Endothelial cell of umbilical vein (primary cell): ENCODE measurements around the gene TBC1D19.

Source experiments
- EZH2 ChIP-seq: IDR thresholded peaks from 2 replicates; pipeline ENCODE4 v1.6.1; 2012; ENCODE audit warnings: borderline replicate concordance, low read depth, mild to moderate bottlenecking, moderate library complexity, low read length, inconsistent platforms; ENCODE audit not compliant: severe bottlenecking
- GATA2 ChIP-seq: IDR thresholded peaks from 2 replicates; pipeline ENCODE4 v1.7.0; 2011; ENCODE audit warnings: low read depth, mild to moderate bottlenecking, moderate library complexity, mixed read lengths, low read length; ENCODE audit not compliant: insufficient read length, insufficient read depth
- MYC ChIP-seq: IDR thresholded peaks from one replicate; pipeline ENCODE4 v1.6.1; 2011; ENCODE audit warnings: mild to moderate bottlenecking, low read depth, low read length
- POLR2A ChIP-seq: IDR thresholded peaks from 2 replicates; pipeline ENCODE4 v1.6.1; 2012; ENCODE audit warnings: low read depth, mild to moderate bottlenecking, control low read depth, low read length
- TF ChIP-seq, protein P1 (sequence below), 2 donors: IDR thresholded peaks; 1 replicate in 1 of 2; 2 replicates in 1 of 2; pipeline ENCODE4 v1.5.1; 2011; ENCODE audit warnings: low read length in 2 of 2, mild to moderate bottlenecking in 2 of 2, moderate library complexity in 2 of 2, control low read depth in 1 of 2, inconsistent platforms in 1 of 2, low read depth in 1 of 2; ENCODE audit not compliant: insufficient read depth in 1 of 2; ENCODE audit errors: extremely low read depth in 1 of 2

DNA sequence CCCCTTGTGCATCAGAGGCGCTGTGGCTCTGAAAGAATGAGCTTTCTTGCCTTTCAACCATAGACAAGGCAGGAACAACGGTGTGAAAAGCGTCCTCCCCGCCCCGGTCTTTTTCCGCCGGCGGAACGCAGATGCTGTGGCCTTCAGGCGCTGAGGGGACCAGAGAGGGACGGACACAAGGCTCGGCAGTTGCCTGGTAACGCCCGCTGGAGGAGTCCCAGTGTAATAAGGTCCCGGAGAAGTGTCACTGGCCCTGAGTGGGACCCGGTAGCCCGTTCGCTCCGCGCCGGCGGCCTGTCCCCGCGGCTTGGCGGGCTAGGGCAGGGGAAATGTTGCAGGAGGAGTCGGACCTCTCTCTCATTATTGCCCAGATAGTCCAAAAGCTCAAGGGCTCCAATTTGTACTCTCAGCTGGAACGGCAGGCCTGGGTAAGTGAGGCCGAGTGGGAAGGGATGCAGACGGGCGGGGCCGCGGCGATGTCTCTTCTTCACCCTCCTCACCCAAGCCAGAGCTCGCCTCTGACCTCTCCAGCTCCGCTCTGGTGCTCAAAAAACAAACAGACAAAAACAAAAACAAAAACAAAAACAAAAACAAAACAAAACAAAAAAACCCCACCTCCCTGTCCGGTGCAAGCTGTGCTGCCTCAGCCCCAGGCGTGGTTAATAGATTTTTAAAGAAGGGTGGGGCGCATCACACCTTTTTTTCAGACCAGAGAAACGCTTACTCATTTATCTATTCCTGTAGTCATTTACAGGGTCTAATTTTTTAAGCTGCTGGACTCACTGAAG, at the start of gene TBC1D19:
- TF ChIP-seq, protein P1, sequence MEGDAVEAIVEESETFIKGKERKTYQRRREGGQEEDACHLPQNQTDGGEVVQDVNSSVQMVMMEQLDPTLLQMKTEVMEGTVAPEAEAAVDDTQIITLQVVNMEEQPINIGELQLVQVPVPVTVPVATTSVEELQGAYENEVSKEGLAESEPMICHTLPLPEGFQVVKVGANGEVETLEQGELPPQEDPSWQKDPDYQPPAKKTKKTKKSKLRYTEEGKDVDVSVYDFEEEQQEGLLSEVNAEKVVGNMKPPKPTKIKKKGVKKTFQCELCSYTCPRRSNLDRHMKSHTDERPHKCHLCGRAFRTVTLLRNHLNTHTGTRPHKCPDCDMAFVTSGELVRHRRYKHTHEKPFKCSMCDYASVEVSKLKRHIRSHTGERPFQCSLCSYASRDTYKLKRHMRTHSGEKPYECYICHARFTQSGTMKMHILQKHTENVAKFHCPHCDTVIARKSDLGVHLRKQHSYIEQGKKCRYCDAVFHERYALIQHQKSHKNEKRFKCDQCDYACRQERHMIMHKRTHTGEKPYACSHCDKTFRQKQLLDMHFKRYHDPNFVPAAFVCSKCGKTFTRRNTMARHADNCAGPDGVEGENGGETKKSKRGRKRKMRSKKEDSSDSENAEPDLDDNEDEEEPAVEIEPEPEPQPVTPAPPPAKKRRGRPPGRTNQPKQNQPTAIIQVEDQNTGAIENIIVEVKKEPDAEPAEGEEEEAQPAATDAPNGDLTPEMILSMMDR (IDR thresholded peaks at IDR 0.05; ENCODE audit: extremely low read depth in 1 of 2, insufficient read depth in 1 of 2, low read depth in 1 of 2, low read length in 2 of 2) = no peak
- peak; percentile 46 for TF ChIP-seq POLR2A
- peak; percentile 7 for TF ChIP-seq MYC
- no peak for TF ChIP-seq GATA2
- TF ChIP-seq EZH2 = no peak
